ENCODE measurements around the gene LNX2.

GRCh38 chr13:27497563-27498230 is 122.6 kb downstream of the LNX2 start:
- TF ChIP-seq CTCF (optimal IDR thresholded peaks at IDR 0.05 in 1 of 3, IDR thresholded peaks at IDR 0.05 in 1 of 3, conservative IDR thresholded peaks at IDR 0.05 in 1 of 3; ENCODE audit: extremely low read depth in 1 of 3, insufficient read depth in 2 of 3, low read length in 3 of 3) (no peak), EZH2 (IDR thresholded peaks at IDR 0.05; ENCODE audit: low read length) (no peak)
